HepG2 (cell line): ENCODE data around the gene PKNOX2.

Source experiments
- CTCF ChIP-seq: sonication (generic); formaldehyde crosslinking; IDR thresholded peaks from 2 replicates; pipeline ENCODE4 v1.5.0; 2020; ENCODE audit warnings: mild to moderate bottlenecking, missing genetic modification reagents, moderate library complexity
- ETV6 ChIP-seq: sonication (generic); formaldehyde crosslinking; conservative IDR thresholded peaks from 2 replicates; pipeline ENCODE4 v1.4.0; 2020; ENCODE audit warnings: missing genetic modification reagents
- EZH2 ChIP-seq: conservative IDR thresholded peaks from 2 replicates; pipeline ENCODE4 v1.6.1; 2012; ENCODE audit warnings: mild to moderate bottlenecking, low read depth, low read length, moderate library complexity
- HDAC2 ChIP-seq: sonication (generic); formaldehyde crosslinking; IDR thresholded peaks from 2 replicates; pipeline ENCODE4 v1.4.0; 2020; ENCODE audit warnings: missing genetic modification reagents
- PAWR ChIP-seq: sonication (generic); formaldehyde crosslinking; IDR thresholded peaks from 2 replicates; pipeline ENCODE4 v1.4.0; 2020; ENCODE audit warnings: missing genetic modification reagents, mild to moderate bottlenecking, borderline replicate concordance
- REST ChIP-seq, 2 experiments: IDR thresholded peaks; 2 replicates each; pipeline ENCODE4 v1.6.1; 2011 to 2012; ENCODE audit warnings: low read length in 2 of 2, borderline replicate concordance in 1 of 2, low read depth in 1 of 2, mild to moderate bottlenecking in 1 of 2, moderate library complexity in 1 of 2
- RXRA ChIP-seq: sonication (generic); formaldehyde crosslinking; IDR thresholded peaks from 2 replicates; pipeline ENCODE4 v1.5.1; 2020; ENCODE audit warnings: missing genetic modification reagents
- ZNF549 ChIP-seq: sonication (generic); formaldehyde crosslinking; IDR thresholded peaks from 2 replicates; pipeline ENCODE4 v1.5.0; 2020; ENCODE audit warnings: missing genetic modification reagents

DNA sequence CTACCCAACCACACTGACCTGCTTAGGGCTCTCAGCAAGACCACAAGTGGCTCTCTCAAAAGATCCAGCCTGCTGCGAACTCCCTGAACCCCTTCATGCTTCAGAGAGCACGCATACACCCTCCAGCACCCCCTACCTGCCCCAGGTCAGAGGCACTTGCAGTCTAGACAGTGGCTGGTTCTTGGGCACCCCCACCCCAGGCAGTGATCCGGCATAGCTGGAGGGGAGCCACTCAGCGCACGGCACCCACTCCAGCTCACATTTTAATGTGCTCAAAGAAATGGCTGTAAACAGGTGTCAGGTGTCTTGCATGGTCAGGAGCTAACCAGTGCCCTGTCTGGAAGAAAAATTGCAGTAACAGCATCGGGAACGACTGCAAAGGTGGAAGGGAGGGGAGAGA, 140.8 kb downstream of the PKNOX2 start:
- TF ChIP-seq EZH2 = no peak
- no peak for TF ChIP-seq PAWR
- TF ChIP-seq ZNF549 (CRISPR knock-in tag) = no peak
- no peak for TF ChIP-seq CTCF (CRISPR knock-in tag)
- no peak for TF ChIP-seq RXRA (CRISPR knock-in tag)
- no peak for TF ChIP-seq ETV6 (CRISPR knock-in tag)
- TF ChIP-seq HDAC2 (CRISPR knock-in tag) = no peak
- TF ChIP-seq REST (IDR thresholded peaks at IDR 0.05; ENCODE audit: borderline replicate concordance in 1 of 2, low read depth in 1 of 2, low read length in 2 of 2) = no peak
